ENCODE measurements around the gene NOCT. TPM values are rescaled to one million over a fixed set of nuclear protein-coding genes. Genes with fewer than 3 reads are reported as not detected.

NOCT gene
- total and polyA plus RNA-seq, 2 of the 8 experiments (the other 6 are each of a cell fraction or from before 2014, with no cell fraction given): 10.4 to 45.5 TPM

DNA sequence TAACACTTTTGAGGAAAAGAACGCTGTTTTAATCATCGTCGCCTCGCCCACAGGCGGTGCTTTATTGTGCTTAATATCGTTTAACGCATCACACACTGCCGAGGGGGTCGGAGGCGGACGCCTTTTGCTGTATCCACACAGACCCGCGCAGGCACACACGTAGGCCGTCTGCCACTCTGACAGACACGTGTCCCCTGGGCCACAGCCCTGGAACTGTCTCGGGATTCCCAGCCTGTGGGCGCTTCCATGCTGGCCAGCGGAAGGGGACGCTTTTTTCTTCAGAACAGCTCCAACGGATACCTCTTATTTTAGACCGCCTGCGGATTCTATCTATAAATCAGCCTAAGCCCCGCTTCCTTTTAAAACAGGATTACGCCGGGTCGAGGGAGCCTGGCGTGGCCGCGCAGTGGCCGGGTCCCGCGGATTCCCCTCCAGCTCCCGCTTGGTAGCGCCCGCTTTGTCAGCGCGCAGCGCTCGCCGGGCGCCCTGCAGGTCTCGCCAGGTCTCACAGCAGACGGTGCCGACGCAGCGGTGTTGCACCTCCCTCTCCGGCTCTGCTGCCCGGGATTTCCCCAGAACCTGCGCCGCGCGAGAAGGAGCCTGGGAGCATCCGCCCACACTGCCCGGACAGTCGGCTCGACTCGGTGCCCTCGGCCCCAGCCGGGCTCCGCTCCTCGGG is at the start of gene NOCT (continued):
- peak; percentile 99 for TF ChIP-seq CHD1 (IDR thresholded peaks at IDR 0.05; ENCODE audit: low read depth, low read length)
- TF ChIP-seq MAFK (IDR thresholded peaks at IDR 0.05; ENCODE audit: low read depth, low read length): no peak
- peak; percentile 99 for TF ChIP-seq TAF7 (optimal IDR thresholded peaks at IDR 0.05; ENCODE audit: borderline replicate concordance, low read depth, low read length)
- TF ChIP-seq SIX5 (IDR thresholded peaks at IDR 0.05; ENCODE audit: low read depth, low read length): peak; percentile 21; the same call in 1 of the 2 replicates
- TF ChIP-seq, protein P1, sequence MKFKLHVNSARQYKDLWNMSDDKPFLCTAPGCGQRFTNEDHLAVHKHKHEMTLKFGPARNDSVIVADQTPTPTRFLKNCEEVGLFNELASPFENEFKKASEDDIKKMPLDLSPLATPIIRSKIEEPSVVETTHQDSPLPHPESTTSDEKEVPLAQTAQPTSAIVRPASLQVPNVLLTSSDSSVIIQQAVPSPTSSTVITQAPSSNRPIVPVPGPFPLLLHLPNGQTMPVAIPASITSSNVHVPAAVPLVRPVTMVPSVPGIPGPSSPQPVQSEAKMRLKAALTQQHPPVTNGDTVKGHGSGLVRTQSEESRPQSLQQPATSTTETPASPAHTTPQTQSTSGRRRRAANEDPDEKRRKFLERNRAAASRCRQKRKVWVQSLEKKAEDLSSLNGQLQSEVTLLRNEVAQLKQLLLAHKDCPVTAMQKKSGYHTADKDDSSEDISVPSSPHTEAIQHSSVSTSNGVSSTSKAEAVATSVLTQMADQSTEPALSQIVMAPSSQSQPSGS (IDR thresholded peaks at IDR 0.05; ENCODE audit: low read length): peak; percentile 62; the same call in 1 of the 2 replicates
- peak; percentile 78; the same call in 1 of the 2 replicates for TF ChIP-seq GTF2F1 (IDR thresholded peaks at IDR 0.05; ENCODE audit: borderline replicate concordance, low read depth, low read length)
- TF ChIP-seq RBBP5 (IDR thresholded peaks at IDR 0.05; ENCODE audit: borderline replicate concordance, low read depth, low read length): 0 out of 2 replicates have a peak, but pooled peaks have one; percentile 51
- peak; percentile 28; the same call in 1 of the 2 replicates for TF ChIP-seq SP4 (IDR thresholded peaks at IDR 0.05; ENCODE audit: low read length)
- peak; percentile 98 for TF ChIP-seq POLR2AphosphoS5 (IDR thresholded peaks at IDR 0.05; ENCODE audit: low read depth, low read length)
- peak; percentile 100 for TF ChIP-seq TAF1 (IDR thresholded peaks at IDR 0.05; ENCODE audit: low read depth, low read length)
- no peak for TF ChIP-seq NRF1 (IDR thresholded peaks at IDR 0.05; ENCODE audit: low read depth, low read length)
- TF ChIP-seq, protein P2, sequence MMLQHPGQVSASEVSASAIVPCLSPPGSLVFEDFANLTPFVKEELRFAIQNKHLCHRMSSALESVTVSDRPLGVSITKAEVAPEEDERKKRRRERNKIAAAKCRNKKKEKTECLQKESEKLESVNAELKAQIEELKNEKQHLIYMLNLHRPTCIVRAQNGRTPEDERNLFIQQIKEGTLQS (IDR thresholded peaks at IDR 0.05; ENCODE audit: insufficient read depth, low read depth, low read length): no peak
- TF ChIP-seq, protein P3, sequence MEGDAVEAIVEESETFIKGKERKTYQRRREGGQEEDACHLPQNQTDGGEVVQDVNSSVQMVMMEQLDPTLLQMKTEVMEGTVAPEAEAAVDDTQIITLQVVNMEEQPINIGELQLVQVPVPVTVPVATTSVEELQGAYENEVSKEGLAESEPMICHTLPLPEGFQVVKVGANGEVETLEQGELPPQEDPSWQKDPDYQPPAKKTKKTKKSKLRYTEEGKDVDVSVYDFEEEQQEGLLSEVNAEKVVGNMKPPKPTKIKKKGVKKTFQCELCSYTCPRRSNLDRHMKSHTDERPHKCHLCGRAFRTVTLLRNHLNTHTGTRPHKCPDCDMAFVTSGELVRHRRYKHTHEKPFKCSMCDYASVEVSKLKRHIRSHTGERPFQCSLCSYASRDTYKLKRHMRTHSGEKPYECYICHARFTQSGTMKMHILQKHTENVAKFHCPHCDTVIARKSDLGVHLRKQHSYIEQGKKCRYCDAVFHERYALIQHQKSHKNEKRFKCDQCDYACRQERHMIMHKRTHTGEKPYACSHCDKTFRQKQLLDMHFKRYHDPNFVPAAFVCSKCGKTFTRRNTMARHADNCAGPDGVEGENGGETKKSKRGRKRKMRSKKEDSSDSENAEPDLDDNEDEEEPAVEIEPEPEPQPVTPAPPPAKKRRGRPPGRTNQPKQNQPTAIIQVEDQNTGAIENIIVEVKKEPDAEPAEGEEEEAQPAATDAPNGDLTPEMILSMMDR (IDR thresholded peaks at IDR 0.05; ENCODE audit: control extremely low read depth in 1 of 3, insufficient read depth in 1 of 3, low read depth in 1 of 3, low read length in 3 of 3): no peak
- TF ChIP-seq NANOG (IDR thresholded peaks at IDR 0.05; ENCODE audit: insufficient read depth, low read depth, low read length, poor library complexity, severe bottlenecking): no peak
- TF ChIP-seq JUN (IDR thresholded peaks at IDR 0.05; ENCODE audit: low read depth, low read length): no peak
- no peak for TF ChIP-seq CEBPB (IDR thresholded peaks at IDR 0.05; ENCODE audit: low read depth, low read length)
- TF ChIP-seq EZH2 (IDR thresholded peaks at IDR 0.05; ENCODE audit: low read depth, low read length, severe bottlenecking): no peak
- no peak for TF ChIP-seq RXRA (IDR thresholded peaks at IDR 0.05; ENCODE audit: insufficient read depth, low read depth, low read length)
- TF ChIP-seq TEAD4 (IDR thresholded peaks at IDR 0.05; ENCODE audit: low read depth, low read length): no peak
- peak; percentile 30; the same call in 1 of the 2 replicates for TF ChIP-seq EGR1 (IDR thresholded peaks at IDR 0.05; ENCODE audit: borderline replicate concordance, low read depth, low read length)

All from H1 (cell line).